Activated naive CD8-positive, alpha-beta T cell treated with anti-CD3 and anti-CD28 coated beads, Interleukin-2, amount 50 U/mL, for 24 hours (primary cell): ENCODE measurements around the gene SRRM4.

ENCODE experiments used
- ATAC-seq: fragments of 150-1000 bp; cut with Tn5 transposase; one replicate; pipeline ENCODE4 v1.10.0; 2021
- DNase-seq: peaks from one replicate; pipeline ENCODE4 v3.0.0; 2021
- H3K27ac Mint-ChIP-seq: one replicate; pipeline ENCODE4 v1.8.0; 2021; ENCODE audit warnings: mild to moderate bottlenecking, mixed read lengths
- H3K27me3 Mint-ChIP-seq: one replicate; pipeline ENCODE4 v1.8.0; 2021; ENCODE audit warnings: mixed read lengths
- H3K36me3 Mint-ChIP-seq: one replicate; pipeline ENCODE4 v1.8.0; 2021; ENCODE audit warnings: low read depth, mixed read lengths
- H3K4me1 Mint-ChIP-seq: one replicate; pipeline ENCODE4 v1.8.0; 2021; ENCODE audit warnings: mixed read lengths
- H3K4me3 Mint-ChIP-seq: one replicate; pipeline ENCODE4 v1.8.0; 2021; ENCODE audit warnings: mild to moderate bottlenecking, moderate library complexity, mixed read lengths
- H3K9me3 Mint-ChIP-seq: one replicate; pipeline ENCODE4 v1.8.0; 2021; ENCODE audit warnings: mixed read lengths

SRRM4 gene

GRCh38 chr12:119147847-119148448 is 166.6 kb downstream of the SRRM4 start:
- Mint-ChIP-seq H3K27ac (no peak overlapping the region), H3K36me3 (no peaks in the 10 kb centered on the region), H3K4me3 (no peak overlapping the region), H3K9me3 (peaks cover 11% of the 10 kb centered on the region), H3K27me3 (peaks cover 11% of the 10 kb centered on the region), H3K4me1 (no peaks in the 10 kb centered on the region)
- no peak for ATAC-seq
- no peak for DNase-seq

GRCh38 chr12:119149270-119149669 is 167.9 kb downstream of the SRRM4 start:
- H3K9me3 Mint-ChIP-seq: peaks cover 15% of the 10 kb centered on the region
- no peak overlapping the region for H3K27ac Mint-ChIP-seq
- peaks cover 18% of the 10 kb centered on the region for H3K27me3 Mint-ChIP-seq
- no peak overlapping the region for H3K4me3 Mint-ChIP-seq
- no peaks in the 10 kb centered on the region for H3K36me3 Mint-ChIP-seq
- DNase-seq (no peak), ATAC-seq (no peak)
- H3K4me1 Mint-ChIP-seq: no peaks in the 10 kb centered on the region

- Mint-ChIP-seq H3K27me3 (peaks cover 10% of the 10 kb centered on the region), H3K4me1 (no peaks in the 10 kb centered on the region), H3K27ac (no peak overlapping the region), H3K36me3 (no peaks in the 10 kb centered on the region), H3K9me3 (peaks cover 12% of the 10 kb centered on the region), H3K4me3 (no peak overlapping the region)
- ATAC-seq: no peak
- no peak for DNase-seq
Observed at GRCh38 chr12:119151445-119152026, 170.2 kb downstream of the SRRM4 start.

GRCh38 chr12:119153477-119154434 is 172.4 kb downstream of the SRRM4 start:
- no peaks in the 10 kb centered on the region for H3K4me1 Mint-ChIP-seq
- peaks cover 7% of the 10 kb centered on the region for H3K27me3 Mint-ChIP-seq
- peaks cover 12% of the 10 kb centered on the region for H3K9me3 Mint-ChIP-seq
- no peak overlapping the region for H3K4me3 Mint-ChIP-seq
- ATAC-seq (no peak), DNase-seq (peak; percentile 8)
- no peak overlapping the region for H3K27ac Mint-ChIP-seq
- H3K36me3 Mint-ChIP-seq: no peaks in the 10 kb centered on the region

- peaks cover 7% of the 10 kb centered on the region for H3K27me3 Mint-ChIP-seq
- peaks cover 12% of the 10 kb centered on the region for H3K9me3 Mint-ChIP-seq
- no peak overlapping the region for H3K4me3 Mint-ChIP-seq
- no peaks in the 10 kb centered on the region for H3K4me1 Mint-ChIP-seq
- H3K27ac Mint-ChIP-seq: no peak overlapping the region
- ATAC-seq: no peak
- H3K36me3 Mint-ChIP-seq: no peaks in the 10 kb centered on the region
- DNase-seq: no peak
Observed at GRCh38 chr12:119154435-119154818, 173.1 kb downstream of the SRRM4 start.

GRCh38 chr12:119156401-119157044 is 175.2 kb downstream of the SRRM4 start:
- Mint-ChIP-seq H3K4me1 (no peaks in the 10 kb centered on the region), H3K27ac (no peak overlapping the region), H3K4me3 (no peak overlapping the region), H3K27me3 (peaks cover 9% of the 10 kb centered on the region), H3K9me3 (peaks cover 12% of the 10 kb centered on the region), H3K36me3 (no peaks in the 10 kb centered on the region)
- no peak for ATAC-seq
- DNase-seq: no peak

- Mint-ChIP-seq H3K36me3 (no peaks in the 10 kb centered on the region), H3K9me3 (peaks cover 7% of the 10 kb centered on the region), H3K4me1 (no peaks in the 10 kb centered on the region), H3K27me3 (peaks cover 9% of the 10 kb centered on the region), H3K4me3 (no peak overlapping the region), H3K27ac (no peak overlapping the region)
- ATAC-seq (no peak), DNase-seq (no peak)
Observed at GRCh38 chr12:119157528-119157927, 176.2 kb downstream of the SRRM4 start.

- Mint-ChIP-seq H3K27ac (no peak overlapping the region), H3K36me3 (no peaks in the 10 kb centered on the region), H3K9me3 (peaks cover 5% of the 10 kb centered on the region), H3K4me3 (no peak overlapping the region), H3K27me3 (peaks cover 9% of the 10 kb centered on the region), H3K4me1 (no peaks in the 10 kb centered on the region)
- ATAC-seq: no peak
- DNase-seq: no peak
Observed at GRCh38 chr12:119157978-119158377, 176.6 kb downstream of the SRRM4 start.

GRCh38 chr12:119158402-119158801 is 177.1 kb downstream of the SRRM4 start:
- Mint-ChIP-seq H3K27ac (no peak overlapping the region), H3K9me3 (peaks cover 5% of the 10 kb centered on the region), H3K4me3 (no peak overlapping the region), H3K27me3 (peaks cover 9% of the 10 kb centered on the region), H3K4me1 (no peaks in the 10 kb centered on the region), H3K36me3 (no peaks in the 10 kb centered on the region)
- no peak for DNase-seq
- no peak for ATAC-seq

GRCh38 chr12:119159844-119160243 is 178.5 kb downstream of the SRRM4 start:
- ATAC-seq (no peak), DNase-seq (no peak)
- Mint-ChIP-seq H3K27ac (no peak overlapping the region), H3K4me1 (no peaks in the 10 kb centered on the region), H3K27me3 (peaks cover 2% of the 10 kb centered on the region), H3K4me3 (no peak overlapping the region), H3K36me3 (no peaks in the 10 kb centered on the region), H3K9me3 (no peaks in the 10 kb centered on the region)

- Mint-ChIP-seq H3K4me3 (no peak overlapping the region), H3K36me3 (no peaks in the 10 kb centered on the region), H3K27me3 (no peaks in the 10 kb centered on the region), H3K9me3 (peaks cover 5% of the 10 kb centered on the region), H3K27ac (no peak overlapping the region), H3K4me1 (no peaks in the 10 kb centered on the region)
- DNase-seq (no peak), ATAC-seq (no peak)
Observed at GRCh38 chr12:119167902-119168301, 186.6 kb downstream of the SRRM4 start.

- Mint-ChIP-seq H3K27ac (no peak overlapping the region), H3K27me3 (no peaks in the 10 kb centered on the region), H3K4me3 (no peak overlapping the region), H3K9me3 (peaks cover 5% of the 10 kb centered on the region), H3K4me1 (no peaks in the 10 kb centered on the region), H3K36me3 (no peaks in the 10 kb centered on the region)
- no peak for DNase-seq
- ATAC-seq: no peak
Observed at GRCh38 chr12:119168721-119169120, 187.4 kb downstream of the SRRM4 start.

- DNase-seq (no peak), ATAC-seq (no peak)
- no peaks in the 10 kb centered on the region for H3K36me3 Mint-ChIP-seq
- H3K27me3 Mint-ChIP-seq: no peaks in the 10 kb centered on the region
- H3K4me1 Mint-ChIP-seq: no peaks in the 10 kb centered on the region
- H3K27ac Mint-ChIP-seq: no peak overlapping the region
- H3K9me3 Mint-ChIP-seq: peaks cover 5% of the 10 kb centered on the region
- no peak overlapping the region for H3K4me3 Mint-ChIP-seq
Observed at GRCh38 chr12:119169150-119169549, 187.8 kb downstream of the SRRM4 start.

- H3K36me3 Mint-ChIP-seq: no peaks in the 10 kb centered on the region
- ATAC-seq (no peak), DNase-seq (no peak)
- H3K4me3 Mint-ChIP-seq: no peak overlapping the region
- no peaks in the 10 kb centered on the region for H3K27me3 Mint-ChIP-seq
- H3K27ac Mint-ChIP-seq: no peak overlapping the region
- H3K9me3 Mint-ChIP-seq: peaks cover 5% of the 10 kb centered on the region
- no peaks in the 10 kb centered on the region for H3K4me1 Mint-ChIP-seq
Observed at GRCh38 chr12:119171291-119171690, 189.9 kb downstream of the SRRM4 start.
